HTR-8/SVneo (cell line): ENCODE data around the gene FAM76B.
A peak's percentile ranks its signal among the peaks of the same experiment; 100 is the strongest.

ENCODE experiments used
- DNase-seq: peaks from one replicate; pipeline ENCODE4 v3.0.0; 2011; ENCODE audit warnings: low spot score, mixed read lengths; ENCODE audit not compliant: insufficient read length
- FAIRE-seq: peaks from 2 replicates; lab custom pipeline; 2011; peaks lifted over from hg19 to GRCh38; lab: Jason Lieb, UNC

FAM76B gene

GRCh38 chr11:95793116-95793515, 3.5 kb upstream of the FAM76B start:
- FAIRE-seq: no peak

GRCh38 chr11:95792700-95793099, 3.1 kb upstream of the FAM76B start:
- FAIRE-seq (no peak), DNase-seq (no peak)

More at GRCh38 chr11:95793116-95793515, 3.5 kb upstream of the FAM76B start:
- DNase-seq: no peak

DNA sequence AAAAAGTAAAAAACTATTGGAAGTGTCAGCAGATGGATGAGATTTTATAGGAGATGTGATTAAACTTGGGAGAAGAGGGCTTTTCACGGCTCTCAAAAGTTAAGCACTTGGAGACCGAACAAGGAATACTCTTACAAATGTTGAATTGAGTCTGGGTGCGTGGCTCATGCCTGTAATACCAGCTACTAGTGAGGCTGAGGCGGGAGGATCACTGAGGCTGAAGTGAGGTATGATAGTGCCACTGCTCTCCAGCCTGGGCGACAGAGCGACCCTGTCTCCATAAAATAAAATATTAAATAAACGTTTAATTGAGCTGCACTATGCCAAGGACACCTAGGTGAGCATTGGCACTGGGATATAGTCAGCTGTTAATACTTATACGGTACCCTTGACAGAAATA, 2.6 kb upstream of the FAM76B start:
- DNase-seq (no peak), FAIRE-seq (no peak)

- DNase-seq (no peak), FAIRE-seq (no peak)
Measured at GRCh38 chr11:95791709-95792033, 2.1 kb upstream of the FAM76B start.

GRCh38 chr11:95790933-95791708, 1.5 kb upstream of the FAM76B start:
- FAIRE-seq (no peak), DNase-seq (peak; percentile 37)

DNA sequence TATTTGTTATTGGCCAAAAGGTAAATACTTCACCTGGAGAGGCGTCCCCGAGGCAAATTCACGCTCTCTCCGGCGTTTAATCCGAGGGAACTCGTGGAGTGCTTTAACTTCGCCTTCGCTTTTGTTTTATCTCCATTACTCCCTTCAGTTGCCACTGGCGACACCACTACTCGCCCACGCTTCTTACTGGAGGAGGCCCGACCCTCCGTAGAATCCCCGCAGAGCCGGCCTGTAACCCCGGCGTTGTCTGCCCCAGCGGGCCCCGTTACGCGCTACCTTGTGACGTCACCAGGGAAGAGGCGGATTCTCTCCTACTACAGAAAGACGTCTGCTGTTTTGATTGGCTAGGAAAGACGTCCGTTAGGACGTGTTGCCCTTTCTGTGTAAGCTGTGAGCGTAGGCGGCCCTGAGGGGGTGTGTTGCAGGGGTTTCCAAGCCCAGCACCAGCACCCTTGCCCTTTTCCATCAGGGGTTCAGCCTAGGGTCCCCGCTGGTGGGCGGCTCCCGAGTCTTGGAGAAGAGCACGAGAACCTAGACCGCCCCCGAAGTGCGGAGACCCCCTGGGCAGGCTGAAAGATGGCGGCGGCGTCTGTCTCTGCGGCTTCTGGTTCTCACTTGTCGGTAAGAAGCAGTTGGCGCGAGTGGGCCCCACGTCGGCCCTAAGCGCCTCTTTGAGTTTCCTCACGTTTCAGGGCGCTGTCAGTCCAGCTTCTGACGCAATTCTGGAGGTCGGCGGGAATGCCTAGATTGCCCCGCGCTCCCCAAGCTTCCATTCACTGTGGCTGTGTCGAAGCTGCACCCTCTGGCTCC, 746 bp upstream of the FAM76B start, which contains the start of gene CEP57:
TSS of gene CEP57 (plus strand) at position 376 of the 810 bp plus-strand sequence. CDS start at position 577, 201 bp downstream.
- FAIRE-seq: peak; percentile 83
- DNase-seq: peak; percentile 97

DNA sequence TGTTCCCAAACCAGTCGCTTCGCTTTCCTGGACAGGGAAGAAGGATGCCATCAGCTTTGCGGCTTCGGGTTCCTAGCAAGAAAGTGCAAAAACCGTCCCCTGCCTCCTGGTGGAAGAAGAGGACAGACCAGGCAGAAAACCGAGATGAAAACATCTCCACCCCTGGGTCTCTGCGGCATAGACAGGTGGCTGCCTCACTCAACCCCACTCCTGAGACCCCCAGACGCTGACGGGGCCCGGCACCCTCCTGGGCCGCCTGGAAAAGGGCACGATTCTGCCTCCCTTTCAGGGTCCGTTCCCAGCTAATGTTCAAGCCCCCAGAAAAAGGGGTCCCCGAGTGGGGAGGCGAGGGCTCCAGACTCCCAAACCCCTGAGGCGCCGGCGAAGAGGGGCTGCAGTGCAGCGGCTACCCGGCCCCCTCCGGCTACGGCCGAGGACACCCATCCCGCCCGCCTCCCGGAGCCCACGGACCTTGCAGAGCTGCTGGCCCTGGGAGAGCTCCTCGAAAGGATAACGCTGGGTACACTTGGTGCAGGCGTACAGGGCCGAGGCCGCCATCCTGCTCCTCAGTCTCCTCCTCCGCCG, 569 bp downstream of the FAM76B start:
- FAIRE-seq: no peak
- DNase-seq: peak; percentile 15

DNA sequence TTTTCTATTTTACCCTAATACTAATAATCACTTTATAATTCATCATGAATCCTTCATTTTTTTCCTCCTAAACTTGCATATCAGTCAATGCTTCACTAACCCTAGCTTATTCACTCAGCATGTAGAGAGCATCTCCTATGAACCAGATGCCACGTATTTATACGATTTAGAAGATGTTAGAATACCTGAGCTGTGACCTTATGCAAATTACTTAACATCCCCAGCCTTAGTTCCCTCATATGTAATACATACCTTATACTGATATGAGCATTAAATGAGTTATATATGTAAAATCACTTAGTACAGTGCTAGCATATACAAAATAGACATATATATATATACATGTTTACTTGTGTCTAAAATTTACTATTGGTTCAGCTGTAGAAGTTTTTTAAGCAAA, 9.0 kb downstream of the FAM76B start:
- FAIRE-seq: no peak

DNA sequence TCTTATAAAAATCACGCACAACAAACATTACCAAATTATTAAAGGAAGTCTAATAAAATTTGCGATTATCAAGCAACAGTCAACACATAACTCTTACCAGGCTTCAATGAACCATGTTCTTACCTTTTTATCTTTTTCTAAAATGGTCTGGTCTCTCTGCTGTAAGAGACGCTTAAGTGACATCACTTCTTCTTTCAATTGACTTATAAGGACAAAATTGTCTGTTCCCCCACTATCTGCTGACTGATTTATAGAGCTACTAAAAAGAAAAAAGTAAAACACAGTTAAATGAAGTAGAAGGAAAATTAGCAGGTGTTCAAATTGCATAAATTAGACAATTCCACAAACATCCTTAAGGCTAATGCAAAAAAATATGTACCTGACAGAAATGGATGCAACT, 10.9 kb downstream of the FAM76B start:
- FAIRE-seq (no peak), DNase-seq (no peak)

More for the DNA sequence above, 9.0 kb downstream of the FAM76B start:
- no peak for DNase-seq

- no peak for FAIRE-seq
- no peak for DNase-seq
Measured at GRCh38 chr11:95776859-95777258, 12.7 kb downstream of the FAM76B start.

GRCh38 chr11:95768521-95768920, 21.1 kb downstream of the FAM76B start:
- FAIRE-seq (no peak), DNase-seq (no peak)

- DNase-seq (no peak), FAIRE-seq (no peak)
Measured at GRCh38 chr11:95767498-95767897, 22.1 kb downstream of the FAM76B start.

DNA sequence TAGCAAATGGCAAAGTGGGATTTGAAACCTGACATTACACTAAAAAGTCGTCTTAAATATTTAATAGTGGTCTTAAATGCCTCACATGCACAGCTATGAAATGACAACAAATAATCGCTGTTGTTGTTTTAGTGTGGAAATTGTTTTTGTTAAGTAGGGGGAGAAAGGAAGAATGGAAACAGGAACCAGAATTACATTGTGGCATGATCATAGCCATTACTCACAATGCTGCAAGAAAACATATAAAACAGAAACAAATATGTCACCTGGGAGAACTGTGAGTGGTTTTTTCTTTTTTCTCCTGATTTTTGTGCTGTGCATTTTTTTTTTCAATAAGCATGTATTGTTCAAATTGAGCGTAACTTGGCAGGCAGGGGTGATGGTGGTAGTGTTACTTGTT, 22.9 kb downstream of the FAM76B start:
- DNase-seq: no peak
- FAIRE-seq: no peak

- FAIRE-seq (peak; percentile 69), DNase-seq (peak; percentile 51)
Measured at GRCh38 chr11:95764267-95764898, 25.2 kb downstream of the FAM76B start.

DNA sequence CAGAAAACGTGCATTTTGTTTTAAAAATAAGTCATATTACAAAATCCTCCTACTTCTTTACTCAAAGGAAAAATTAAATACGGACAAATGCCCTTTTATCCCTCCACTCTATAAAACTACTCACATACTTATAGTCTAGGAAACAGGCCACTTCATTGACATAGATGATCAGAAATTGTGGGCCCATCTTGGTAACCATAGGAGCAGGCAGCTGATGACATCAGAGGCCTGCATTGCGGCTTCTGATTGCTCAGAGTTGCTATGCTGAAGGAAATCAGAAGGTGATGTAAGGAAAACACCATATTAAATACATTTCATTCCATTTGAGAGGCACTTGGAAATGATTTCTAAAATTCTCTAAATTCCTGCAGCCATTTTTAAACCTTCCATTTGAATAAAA, 27.0 kb downstream of the FAM76B start:
- no peak for DNase-seq
- no peak for FAIRE-seq

DNA sequence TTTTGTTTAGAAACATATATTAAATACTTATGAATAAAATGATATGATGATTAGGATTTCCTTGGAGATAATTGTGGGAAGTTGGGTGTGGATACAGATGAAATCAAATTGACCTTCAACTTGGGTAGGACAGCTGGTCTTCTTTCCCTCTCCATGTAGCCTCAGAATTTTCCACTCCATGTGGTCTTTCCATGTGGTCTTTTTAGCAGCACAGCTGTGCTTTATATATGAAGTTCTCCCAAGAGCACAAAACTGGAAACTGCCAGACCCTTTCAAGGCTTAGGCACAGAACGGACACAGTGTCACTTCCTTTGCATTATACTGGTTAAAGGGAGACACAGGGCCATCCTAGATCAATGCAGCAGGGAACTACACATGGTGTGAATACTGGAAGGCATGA, 28.6 kb downstream of the FAM76B start:
- no peak for DNase-seq
- FAIRE-seq: no peak

GRCh38 chr11:95751515-95751914, 38.1 kb downstream of the FAM76B start:
- FAIRE-seq (no peak), DNase-seq (no peak)

DNA sequence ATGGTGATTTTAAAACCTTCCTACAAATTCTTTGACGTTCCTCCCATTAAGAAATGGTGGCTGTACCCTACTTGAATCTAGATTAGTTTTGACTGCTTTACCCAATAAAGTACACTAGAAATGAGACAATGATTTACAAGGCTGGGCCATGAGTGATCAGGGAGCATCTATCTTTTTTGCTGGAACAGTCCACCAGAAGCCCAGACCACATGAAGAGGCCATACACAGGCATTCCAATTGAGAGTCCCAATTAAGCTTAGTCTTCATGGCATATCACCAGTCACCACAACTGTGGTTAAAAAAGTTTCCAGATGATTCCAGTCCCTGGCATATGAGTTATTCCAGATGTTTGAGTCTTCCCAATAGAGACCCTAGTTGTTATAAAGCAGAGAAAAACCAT, 39.5 kb downstream of the FAM76B start:
- FAIRE-seq: no peak
- DNase-seq: no peak

DNA sequence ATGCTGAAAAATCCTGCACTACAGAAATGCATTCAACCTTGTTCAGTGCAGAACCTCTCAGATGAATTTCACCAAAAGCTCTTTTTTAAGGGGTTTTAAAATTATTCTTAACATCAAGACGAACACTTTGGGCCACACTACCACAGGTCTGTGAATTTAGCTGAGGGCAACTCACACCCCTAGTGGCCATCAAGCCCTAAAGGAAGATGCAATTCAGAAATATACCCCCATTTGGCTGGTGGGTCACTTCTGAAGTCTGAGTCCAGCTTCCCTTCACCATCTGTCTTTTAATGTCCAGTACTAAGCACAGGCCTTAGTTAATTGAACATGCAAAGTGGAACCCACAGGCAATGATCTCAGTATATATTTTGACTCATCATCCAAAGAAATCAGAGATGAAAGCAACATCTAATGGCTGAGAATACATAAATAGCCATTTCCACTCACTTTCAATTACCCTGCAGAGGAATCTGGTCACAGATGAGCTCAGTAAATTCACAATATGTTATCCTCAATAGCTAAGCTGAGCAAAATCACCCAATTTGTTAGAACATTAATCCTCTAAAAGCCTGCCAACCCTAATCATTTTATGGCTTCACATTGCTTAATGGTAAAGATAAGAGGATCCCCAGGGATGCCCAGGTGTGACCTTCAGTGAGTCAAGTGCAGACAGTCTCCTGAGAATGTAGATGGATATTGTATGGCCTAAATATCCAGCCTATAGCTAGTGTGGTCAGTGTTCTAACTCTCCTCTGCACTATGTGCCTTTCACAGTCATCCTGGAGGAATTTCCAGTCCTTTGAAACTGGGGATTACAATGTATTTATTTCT, 50.3 kb downstream of the FAM76B start:
- DNase-seq: no peak
- FAIRE-seq: no peak

DNA sequence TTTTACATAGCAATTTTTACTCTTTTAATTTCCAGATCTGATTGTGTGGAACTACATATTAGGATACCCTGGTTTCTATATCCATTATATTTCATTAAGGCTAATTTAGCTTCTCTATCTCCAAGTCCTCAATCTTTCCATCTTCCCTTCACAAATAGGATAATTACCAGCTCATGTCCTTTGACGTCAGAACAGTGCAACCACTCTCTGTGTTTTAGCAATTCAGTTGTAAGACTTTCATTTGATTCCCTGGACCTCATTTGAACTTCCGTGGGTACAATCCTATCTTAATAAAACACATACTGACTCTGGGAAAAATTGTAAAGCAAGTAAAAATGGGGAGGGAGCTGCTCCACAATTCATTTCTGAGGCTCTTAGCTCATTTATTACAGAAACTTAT, 52.8 kb downstream of the FAM76B start:
- FAIRE-seq: no peak
- no peak for DNase-seq
